Activated CD8-positive, alpha-beta T cell treated with anti-CD3 and anti-CD28 coated beads for 36 hours (primary cell): Measurements from ENCODE around the gene KLHL20. TPM values are rescaled to one million over a fixed set of nuclear protein-coding genes. Genes with fewer than 3 reads are reported as not detected.
"Not testable (repeated sequence)": the region's sequence is repeated elsewhere in the genome, so short reads cannot be mapped to it uniquely, and the experiment has no call there.

Source experiments
- ATAC-seq: fragments of 200-7000 bp; cut with Tn5 transposase; one replicate; pipeline ENCODE4 v1.10.0; 2021; ENCODE audit warnings: mild to moderate bottlenecking, moderate library complexity
- CTCF ChIA-PET: fragments of 350-600 bp; sonication (Branson Sonifier 250); formaldehyde crosslinking; loops from one replicate; lab custom pipeline; 2021; ENCODE audit warnings: antibody characterized with exemption; lab: Charles Lee
- POLR2A ChIA-PET: fragments of 350-600 bp; sonication (Branson Sonifier 250); formaldehyde crosslinking; loops from one replicate; lab custom pipeline; 2021; ENCODE audit warnings: antibody characterized with exemption; lab: Charles Lee
- DNase-seq: peaks from one replicate; pipeline ENCODE4 v3.0.0-alpha.2; 2020
- H3K27ac Mint-ChIP-seq: one replicate; pipeline ENCODE4 v1.8.0; 2021; ENCODE audit warnings: mild to moderate bottlenecking, mixed read lengths
- H3K27me3 Mint-ChIP-seq: one replicate; pipeline ENCODE4 v1.8.0; 2021; ENCODE audit warnings: mixed read lengths
- H3K36me3 Mint-ChIP-seq: one replicate; pipeline ENCODE4 v1.8.0; 2021; ENCODE audit warnings: low read depth, mixed read lengths
- H3K4me1 Mint-ChIP-seq: one replicate; pipeline ENCODE4 v1.8.0; 2021; ENCODE audit warnings: low read depth, mixed read lengths
- H3K4me3 Mint-ChIP-seq: one replicate; pipeline ENCODE4 v1.8.0; 2021; ENCODE audit warnings: mild to moderate bottlenecking, moderate library complexity, mixed read lengths
- H3K9me3 Mint-ChIP-seq: one replicate; pipeline ENCODE4 v1.8.0; 2021; ENCODE audit warnings: mixed read lengths
- intact Hi-C: fragments of 100-400 bp; cut with micrococcal nuclease; formaldehyde crosslinking; loops from one replicate; pipeline ENCODE4 v1.10.0; 2022
- total RNA-seq, 2 experiments: library from RNA; stranded (reverse); gene quantifications; one replicate each; pipeline ENCODE4 v1.2.3, GENCODE V29; 2021
- TF ChIP-seq, protein P1 (sequence below): fragments of 200-600 bp; IDR thresholded peaks from one replicate; pipeline ENCODE4 v1.8.0; 2022; ENCODE audit warnings: antibody characterized with exemption, mild to moderate bottlenecking

KLHL20 gene
- total RNA-seq, 2 experiments from 2014 or later: 14.5 to 15.8 TPM

DNA sequence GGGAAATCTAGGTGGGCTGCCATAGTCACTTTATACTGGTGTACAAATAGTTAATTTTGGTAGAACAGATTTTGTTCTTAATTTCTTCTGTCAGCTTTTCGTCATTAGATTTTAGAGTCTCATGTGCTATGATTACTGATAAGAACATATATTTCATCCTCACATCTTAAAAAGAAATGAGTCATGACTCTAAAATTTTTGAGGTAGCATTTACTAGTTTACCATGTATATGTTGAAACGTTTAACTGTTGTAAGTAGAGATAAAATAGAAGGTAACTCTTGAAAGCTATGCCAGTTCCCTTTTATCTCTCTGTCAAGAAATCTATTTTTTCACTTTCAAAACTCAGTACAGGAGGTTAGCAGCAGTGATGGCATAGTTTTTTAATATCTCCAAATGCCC lies 53.4 kb downstream of the KLHL20 start:
- no peak for ATAC-seq
- TF ChIP-seq, protein P1, sequence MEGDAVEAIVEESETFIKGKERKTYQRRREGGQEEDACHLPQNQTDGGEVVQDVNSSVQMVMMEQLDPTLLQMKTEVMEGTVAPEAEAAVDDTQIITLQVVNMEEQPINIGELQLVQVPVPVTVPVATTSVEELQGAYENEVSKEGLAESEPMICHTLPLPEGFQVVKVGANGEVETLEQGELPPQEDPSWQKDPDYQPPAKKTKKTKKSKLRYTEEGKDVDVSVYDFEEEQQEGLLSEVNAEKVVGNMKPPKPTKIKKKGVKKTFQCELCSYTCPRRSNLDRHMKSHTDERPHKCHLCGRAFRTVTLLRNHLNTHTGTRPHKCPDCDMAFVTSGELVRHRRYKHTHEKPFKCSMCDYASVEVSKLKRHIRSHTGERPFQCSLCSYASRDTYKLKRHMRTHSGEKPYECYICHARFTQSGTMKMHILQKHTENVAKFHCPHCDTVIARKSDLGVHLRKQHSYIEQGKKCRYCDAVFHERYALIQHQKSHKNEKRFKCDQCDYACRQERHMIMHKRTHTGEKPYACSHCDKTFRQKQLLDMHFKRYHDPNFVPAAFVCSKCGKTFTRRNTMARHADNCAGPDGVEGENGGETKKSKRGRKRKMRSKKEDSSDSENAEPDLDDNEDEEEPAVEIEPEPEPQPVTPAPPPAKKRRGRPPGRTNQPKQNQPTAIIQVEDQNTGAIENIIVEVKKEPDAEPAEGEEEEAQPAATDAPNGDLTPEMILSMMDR: no peak
- ChIA-PET POLR2A (no interaction called here), CTCF (interaction anchor here (1.2 kb wide), 2 partner anchors 9 to 338 kb away, joined by 3 read pairs; no protein-coding TSS in a partner anchor)
- Mint-ChIP-seq H3K27ac (peak overlapping the region; percentile 13), H3K36me3 (peaks cover 26% of the 10 kb centered on the region), H3K4me3 (no peak overlapping the region), H3K4me1 (peaks cover 18% of the 10 kb centered on the region), H3K9me3 (peaks cover 12% of the 10 kb centered on the region), H3K27me3 (no peaks in the 10 kb centered on the region)
- no peak for DNase-seq
- intact Hi-C loops: no loop called here

DNA sequence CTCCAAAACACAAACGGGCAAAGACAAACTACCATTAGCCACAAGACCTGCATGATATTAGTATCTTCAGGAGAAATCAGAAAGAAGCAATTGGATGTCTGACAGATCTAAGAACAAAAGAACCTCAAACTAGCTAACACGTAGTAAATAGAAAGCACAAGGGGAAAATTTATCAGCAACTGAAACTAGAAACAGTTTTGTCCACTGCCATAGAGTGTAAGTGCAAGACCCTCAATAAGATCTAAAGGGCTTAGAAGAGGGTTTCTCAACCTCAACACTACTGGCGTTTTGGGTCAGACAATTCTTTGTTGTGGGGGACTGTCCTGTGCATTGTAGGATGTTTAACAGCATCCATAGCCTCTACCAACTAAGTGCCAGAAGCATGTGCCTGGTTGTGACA lies 54.0 kb downstream of the KLHL20 start:
- CTCF ChIA-PET: interaction anchor here (1.2 kb wide), 2 partner anchors 9 to 339 kb away, joined by 3 read pairs; no protein-coding TSS in a partner anchor
- Mint-ChIP-seq H3K27me3 (no peaks in the 10 kb centered on the region), H3K36me3 (peaks cover 20% of the 10 kb centered on the region), H3K4me1 (peaks cover 18% of the 10 kb centered on the region), H3K9me3 (peaks cover 7% of the 10 kb centered on the region), H3K27ac (peak overlapping the region; percentile 39), H3K4me3 (no peak overlapping the region)
- TF ChIP-seq, protein P1: no peak
- POLR2A ChIA-PET: no interaction called here
- DNase-seq (no peak), ATAC-seq (no peak)
- intact Hi-C loops: no loop called here

DNA sequence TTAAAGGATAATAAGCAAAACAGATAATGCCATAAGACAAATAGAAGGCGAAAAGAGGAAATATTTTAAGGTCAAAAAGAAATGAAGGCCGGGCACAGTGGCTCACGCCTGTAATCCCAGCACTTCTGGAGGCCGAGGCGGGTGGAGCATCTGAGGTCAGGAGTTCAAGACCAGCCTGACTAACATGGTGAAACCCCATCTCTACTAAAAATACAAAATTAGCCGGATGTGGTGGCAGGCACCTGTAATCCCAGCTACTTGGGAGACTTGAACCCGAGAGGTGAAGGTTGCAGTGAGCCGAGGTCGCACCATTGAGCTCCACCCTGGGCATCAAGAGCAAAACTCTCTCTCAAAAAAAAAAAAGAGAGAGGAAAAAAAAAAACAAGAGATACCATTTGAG lies 55.5 kb downstream of the KLHL20 start:
- H3K27ac Mint-ChIP-seq, H3K9me3 Mint-ChIP-seq, CTCF ChIA-PET: not testable (repeated sequence)

DNA sequence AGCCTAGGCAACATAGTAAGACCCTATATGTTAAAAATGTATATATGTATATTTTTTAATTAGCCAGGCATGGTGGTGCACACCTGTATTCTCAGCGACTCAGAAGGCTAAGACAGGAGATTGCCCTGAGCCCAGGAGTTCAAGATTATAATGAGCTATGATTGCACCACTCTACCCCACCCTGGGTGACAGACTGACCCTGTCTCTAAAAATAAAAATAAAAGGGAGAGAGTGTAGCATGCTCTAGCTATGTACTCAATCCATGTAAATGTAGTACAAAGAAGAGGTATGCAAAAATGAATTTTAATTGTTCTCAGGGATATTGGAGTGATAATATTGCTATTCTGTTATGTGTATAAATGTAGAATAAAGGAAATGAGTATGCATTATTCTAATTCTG lies 56.8 kb downstream of the KLHL20 start:
- no peak for DNase-seq
- no peak for ATAC-seq
- no peaks in the 10 kb centered on the region for H3K27me3 Mint-ChIP-seq
- TF ChIP-seq, protein P1: no peak
- ChIA-PET POLR2A (interaction anchor here (0.6 to 0.8 kb wide), 3 partner anchors 53 to 1170 kb away, joined by 3 read pairs; partner anchors contain the start of genes CENPL and DARS2), CTCF (interaction anchor here (0.7 to 0.8 kb wide), 2 partner anchors 11 to 341 kb away, joined by 3 read pairs; no protein-coding TSS in a partner anchor)
- no peak overlapping the region for H3K27ac Mint-ChIP-seq
- no peaks in the 10 kb centered on the region for H3K9me3 Mint-ChIP-seq
- H3K36me3 Mint-ChIP-seq: peaks cover 23% of the 10 kb centered on the region
- peaks cover 18% of the 10 kb centered on the region for H3K4me1 Mint-ChIP-seq
- no peak overlapping the region for H3K4me3 Mint-ChIP-seq
- intact Hi-C loops: no loop called here

More for the DNA sequence above, 55.5 kb downstream of the KLHL20 start:
- H3K27me3 Mint-ChIP-seq, H3K4me3 Mint-ChIP-seq, POLR2A ChIA-PET, DNase-seq, ATAC-seq, intact Hi-C loops: not testable (repeated sequence)
- H3K4me1 Mint-ChIP-seq: peaks cover 18% of the 10 kb centered on the region
- H3K36me3 Mint-ChIP-seq: peaks cover 18% of the 10 kb centered on the region

DNA sequence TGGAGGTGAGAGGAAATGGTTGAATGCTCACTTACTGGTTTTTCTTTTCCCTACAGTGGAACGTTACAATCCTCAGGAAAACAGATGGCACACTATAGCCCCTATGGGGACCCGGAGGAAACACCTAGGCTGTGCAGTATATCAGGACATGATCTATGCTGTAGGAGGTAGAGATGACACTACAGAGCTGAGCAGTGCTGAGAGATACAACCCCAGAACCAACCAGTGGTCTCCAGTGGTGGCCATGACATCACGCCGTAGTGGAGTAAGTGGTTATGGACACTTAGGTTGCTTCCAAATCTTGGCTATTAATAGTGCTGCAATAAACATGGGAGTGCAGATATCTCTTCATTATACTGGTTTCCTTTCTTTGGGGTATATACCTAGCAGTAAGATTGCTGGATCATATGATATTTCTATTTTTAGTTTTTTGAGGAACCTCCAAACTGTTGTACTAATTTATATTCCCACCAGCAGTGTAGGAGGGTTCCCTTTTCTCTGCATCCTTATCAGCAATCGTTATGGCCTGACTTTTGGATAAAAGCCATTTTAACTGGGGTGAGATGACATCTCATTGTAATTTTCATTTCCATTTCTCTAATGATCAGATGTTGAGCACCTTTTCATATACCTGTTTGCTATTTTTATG lies 60.9 kb downstream of the KLHL20 start:
- intact Hi-C loops: no loop called here
- ATAC-seq (no peak), DNase-seq (no peak)
- Mint-ChIP-seq H3K4me1 (no peaks in the 10 kb centered on the region), H3K27ac (no peak overlapping the region), H3K36me3 (peaks cover 25% of the 10 kb centered on the region), H3K9me3 (no peaks in the 10 kb centered on the region), H3K27me3 (no peaks in the 10 kb centered on the region), H3K4me3 (no peak overlapping the region)
- ChIA-PET POLR2A (interaction anchor here (0.6 kb wide), 1 partner anchor 37 kb away, joined by 3 read pairs; no protein-coding TSS in a partner anchor), CTCF (no interaction called here)
- TF ChIP-seq, protein P1: no peak
